ENCODE data around the gene TNS3. TPM values are rescaled to one million over a fixed set of nuclear protein-coding genes. Genes with fewer than 3 reads are reported as not detected.

TNS3 gene
- polyA plus RNA-seq, 1 of the 3 experiments (the other 2 are of a cell fraction): 72.3 TPM

- Histone ChIP-seq H3K27ac (ENCODE audit: low read depth in 2 of 2, low read length in 1 of 2) (no peak overlapping the region), H3K4me3 (ENCODE audit: low read depth in 2 of 2, low read length in 1 of 2) (no peak overlapping the region), H3K4me2 (no peak overlapping the region), H3K4me1 (ENCODE audit: control insufficient read depth in 1 of 2, insufficient read depth in 2 of 2, low read depth in 1 of 2, low read length in 1 of 2) (no peaks in the 10 kb centered on the region; a peak in 1 of 4 replicates), H4K20me1 (ENCODE audit: insufficient read depth) (no peaks in the 10 kb centered on the region; the same call in 1 of the 2 replicates), H3F3A (replicated peaks; ENCODE audit: insufficient read depth) (peaks cover 4% of the 10 kb centered on the region), H3K9ac (no peak overlapping the region), H3K9me3 (peaks cover 7% of the 10 kb centered on the region; the same call in 1 of the 2 replicates), H3K9me2 (no peaks in the 10 kb centered on the region), H3K36me3 (replicated peaks in 1 of 2; ENCODE audit: control insufficient read depth in 1 of 2, insufficient read depth in 2 of 2, low read length in 1 of 2) (peaks cover 42 to 64% of the 10 kb centered on the region in 2 experiments), H2AFZ (ENCODE audit: low read depth) (no peak overlapping the region), H3K79me2 (ENCODE audit: insufficient read depth) (peaks cover 8% of the 10 kb centered on the region), H3K27me3 (ENCODE audit: insufficient read depth) (no peaks in the 10 kb centered on the region)
- ChIA-PET CTCF (interaction anchor here (0.6 to 2.0 kb wide), 5 partner anchors 10 to 294 kb away, joined by 3 to 7 read pairs (median 4); no protein-coding TSS in a partner anchor), POLR2A (no interaction called here)
- DNase-seq: no peak
- TF ChIP-seq EZH2phosphoT487 (IDR thresholded peaks at IDR 0.05; ENCODE audit: borderline replicate concordance, low read depth) (no peak), RFX5 (IDR thresholded peaks at IDR 0.05; ENCODE audit: low read length) (no peak), RXRA (IDR thresholded peaks at IDR 0.05; ENCODE audit: borderline replicate concordance, low read depth) (no peak), CHD2 (IDR thresholded peaks at IDR 0.05; ENCODE audit: low read length, partially characterized antibody) (no peak), PBX3 (IDR thresholded peaks at IDR 0.05) (no peak), RCOR1 (IDR thresholded peaks at IDR 0.05; ENCODE audit: low read length) (no peak), CTCF (IDR thresholded peaks at IDR 0.05) (no peak), MXI1 (IDR thresholded peaks at IDR 0.05; ENCODE audit: low read depth, low read length) (no peak), USF1 (IDR thresholded peaks at IDR 0.05; ENCODE audit: borderline replicate concordance, low read depth) (no peak)
- 95% methylated on average over 12 of the region's 12 CpGs for WGBS (ENCODE audit: low lambda C conversion rate)
Measured at GRCh38 chr7:47525066-47525623, 56.8 kb downstream of the TNS3 start.

GRCh38 chr7:47523401-47523800 lies 58.5 kb downstream of the TNS3 start:
- Histone ChIP-seq H3K79me2 (ENCODE audit: insufficient read depth) (peaks cover 6% of the 10 kb centered on the region; the same call in 1 of the 2 replicates), H3F3A (replicated peaks; ENCODE audit: insufficient read depth) (no peaks in the 10 kb centered on the region), H3K36me3 (replicated peaks in 1 of 2; ENCODE audit: control insufficient read depth in 1 of 2, insufficient read depth in 2 of 2, low read length in 1 of 2) (peaks cover 25 to 49% of the 10 kb centered on the region in 2 experiments), H3K27me3 (ENCODE audit: insufficient read depth) (no peaks in the 10 kb centered on the region), H3K9ac (no peak overlapping the region), H3K27ac (ENCODE audit: low read depth in 2 of 2, low read length in 1 of 2) (no peak overlapping the region), H3K4me3 (ENCODE audit: low read depth in 2 of 2, low read length in 1 of 2) (no peak overlapping the region), H2AFZ (ENCODE audit: low read depth) (no peak overlapping the region), H3K4me1 (ENCODE audit: control insufficient read depth in 1 of 2, insufficient read depth in 2 of 2, low read depth in 1 of 2, low read length in 1 of 2) (no peaks in the 10 kb centered on the region; a peak in 1 of 4 replicates), H4K20me1 (ENCODE audit: insufficient read depth) (peaks cover 3% of the 10 kb centered on the region; the same call in 1 of the 2 replicates), H3K4me2 (no peak overlapping the region), H3K9me2 (no peaks in the 10 kb centered on the region), H3K9me3 (no peaks in the 10 kb centered on the region)
- DNase-seq: no peak
- WGBS (ENCODE audit: low lambda C conversion rate): 85% methylated on average over 5 of the region's 5 CpGs
- CTCF ChIA-PET: interaction anchor here (1.4 kb wide), 1 partner anchor 11 kb away, joined by 4 read pairs; no protein-coding TSS in a partner anchor
- POLR2A ChIA-PET: no interaction called here
- TF ChIP-seq TCF12 (IDR thresholded peaks at IDR 0.05) (no peak), FOSL2 (IDR thresholded peaks at IDR 0.05; ENCODE audit: borderline replicate concordance, low read depth) (no peak), PBX3 (IDR thresholded peaks at IDR 0.05) (no peak), RCOR1 (IDR thresholded peaks at IDR 0.05; ENCODE audit: low read length) (no peak), GABPA (IDR thresholded peaks at IDR 0.05; ENCODE audit: low read depth) (no peak), EP300 (IDR thresholded peaks at IDR 0.05; ENCODE audit: borderline replicate concordance in 1 of 2, low read depth in 1 of 2, low read length in 1 of 2) (no peak), JUND (IDR thresholded peaks at IDR 0.05) (no peak), MEF2A (IDR thresholded peaks at IDR 0.05; ENCODE audit: borderline replicate concordance, low read depth) (no peak), YY1 (IDR thresholded peaks at IDR 0.05; ENCODE audit: low read depth) (no peak), FOXM1 (IDR thresholded peaks at IDR 0.05; ENCODE audit: low read depth) (no peak), REST (IDR thresholded peaks at IDR 0.05; ENCODE audit: low read depth, low read length) (no peak)

Measured in SK-N-SH (cell line).